DOHH2 (cell line): ENCODE results near the gene GOLGA6L10.

ENCODE experiments used
- EZH2phosphoT487 ChIP-seq: fragments of 200-600 bp; sonication (generic); IDR thresholded peaks from 2 replicates; pipeline ENCODE4 v1.6.1; 2017; ENCODE audit warnings: borderline replicate concordance, mild to moderate bottlenecking, antibody characterized with exemption, low read length, moderate library complexity, mixed read lengths
- TF ChIP-seq, protein P1 (sequence below): fragments of 200-600 bp; sonication (generic); IDR thresholded peaks from one replicate; pipeline ENCODE4 v1.5.1; 2014; ENCODE audit warnings: antibody characterized with exemption, mild to moderate bottlenecking, low read depth, low read length; ENCODE audit not compliant: poor library complexity, severe bottlenecking

DNA sequence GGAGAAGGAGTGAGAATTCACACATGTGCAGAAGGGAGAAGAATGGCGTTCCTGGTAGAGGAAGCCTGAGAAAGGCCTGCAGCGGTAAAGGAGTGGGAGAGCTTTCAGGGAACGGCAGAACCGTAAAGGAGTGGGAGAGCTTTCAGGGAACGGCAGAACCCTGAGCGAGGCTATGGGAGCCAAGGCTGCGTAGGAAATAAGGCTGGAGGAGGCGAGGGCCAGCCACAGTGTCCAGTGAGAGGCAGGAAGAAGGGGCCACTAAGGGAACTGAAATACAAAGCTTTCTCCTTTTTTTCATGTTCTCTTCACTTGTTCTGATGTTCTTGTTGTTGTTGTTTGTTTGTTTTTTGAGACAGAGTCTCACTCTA is 41.6 kb downstream of the GOLGA6L10 start:
- TF ChIP-seq, protein P1, sequence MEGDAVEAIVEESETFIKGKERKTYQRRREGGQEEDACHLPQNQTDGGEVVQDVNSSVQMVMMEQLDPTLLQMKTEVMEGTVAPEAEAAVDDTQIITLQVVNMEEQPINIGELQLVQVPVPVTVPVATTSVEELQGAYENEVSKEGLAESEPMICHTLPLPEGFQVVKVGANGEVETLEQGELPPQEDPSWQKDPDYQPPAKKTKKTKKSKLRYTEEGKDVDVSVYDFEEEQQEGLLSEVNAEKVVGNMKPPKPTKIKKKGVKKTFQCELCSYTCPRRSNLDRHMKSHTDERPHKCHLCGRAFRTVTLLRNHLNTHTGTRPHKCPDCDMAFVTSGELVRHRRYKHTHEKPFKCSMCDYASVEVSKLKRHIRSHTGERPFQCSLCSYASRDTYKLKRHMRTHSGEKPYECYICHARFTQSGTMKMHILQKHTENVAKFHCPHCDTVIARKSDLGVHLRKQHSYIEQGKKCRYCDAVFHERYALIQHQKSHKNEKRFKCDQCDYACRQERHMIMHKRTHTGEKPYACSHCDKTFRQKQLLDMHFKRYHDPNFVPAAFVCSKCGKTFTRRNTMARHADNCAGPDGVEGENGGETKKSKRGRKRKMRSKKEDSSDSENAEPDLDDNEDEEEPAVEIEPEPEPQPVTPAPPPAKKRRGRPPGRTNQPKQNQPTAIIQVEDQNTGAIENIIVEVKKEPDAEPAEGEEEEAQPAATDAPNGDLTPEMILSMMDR = no peak
- TF ChIP-seq EZH2phosphoT487 = no peak
